T-helper 22 cell (primary cell): ENCODE measurements around the gene TBC1D21.

Source experiments
- DNase-seq: peaks from one replicate; pipeline ENCODE4 v3.0.0-alpha.2; 2020; ENCODE audit warnings: low read depth

The TBC1D21 gene

DNA sequence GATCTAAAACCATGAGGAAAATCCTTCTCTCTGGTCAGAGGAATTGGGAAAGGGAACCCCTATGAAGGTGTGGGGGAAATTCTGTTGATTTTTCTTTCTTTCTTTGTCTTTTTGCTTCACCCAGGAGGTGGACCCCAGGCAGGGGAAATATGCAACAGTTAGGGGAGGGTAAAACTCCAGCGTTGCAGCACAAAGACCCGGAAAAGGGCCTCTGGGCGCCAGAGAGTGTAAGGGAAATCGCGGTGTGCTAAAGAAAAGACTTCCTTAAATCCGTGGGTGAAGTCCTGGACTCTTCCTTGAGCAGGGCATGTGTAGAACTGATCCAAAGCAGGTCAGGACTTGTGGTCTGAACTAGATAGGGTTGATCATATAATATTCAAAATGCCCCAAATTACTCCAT lies 11.1 kb upstream of the TBC1D21 start:
- DNase-seq, result no peak

DNA sequence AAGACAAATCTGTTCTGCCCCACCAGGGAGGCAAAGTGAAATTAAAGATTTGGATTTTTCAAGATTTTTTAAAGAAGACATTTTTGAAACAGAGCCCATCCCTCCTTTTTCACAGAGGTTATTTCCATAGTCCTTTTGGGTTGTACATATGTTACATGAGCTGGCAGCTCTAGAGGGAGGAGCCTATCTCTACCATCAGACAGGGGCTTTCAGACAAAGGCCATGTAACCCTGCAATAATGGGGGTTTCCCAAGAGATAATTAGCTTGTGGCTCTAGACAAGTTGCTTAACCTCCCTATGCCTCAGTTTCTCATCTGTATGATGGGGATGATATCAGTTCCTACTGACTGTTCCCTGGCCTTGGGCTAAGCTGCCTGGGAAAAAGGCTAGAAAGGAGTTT lies 8.0 kb upstream of the TBC1D21 start:
- no peak for DNase-seq

DNA sequence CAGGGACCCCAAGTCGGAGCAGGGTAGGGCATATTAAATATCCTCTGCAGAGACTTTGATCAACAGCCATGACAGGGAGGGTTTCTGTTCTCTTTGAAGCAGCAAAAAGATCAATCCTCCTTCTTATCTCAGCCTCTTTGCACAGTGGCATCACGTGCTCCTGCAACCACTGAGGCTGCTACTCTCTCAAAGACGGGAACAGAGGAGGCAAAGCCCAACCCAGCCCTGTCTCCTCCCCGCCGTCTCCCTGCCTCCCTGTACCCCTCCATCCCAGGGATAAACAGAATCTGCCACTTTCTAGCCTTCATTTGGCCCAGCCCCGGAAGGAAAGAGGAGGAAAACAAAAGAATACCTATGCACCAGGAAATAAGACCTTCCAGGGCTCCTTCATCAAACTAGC lies 7.5 kb upstream of the TBC1D21 start:
- no peak for DNase-seq

DNA sequence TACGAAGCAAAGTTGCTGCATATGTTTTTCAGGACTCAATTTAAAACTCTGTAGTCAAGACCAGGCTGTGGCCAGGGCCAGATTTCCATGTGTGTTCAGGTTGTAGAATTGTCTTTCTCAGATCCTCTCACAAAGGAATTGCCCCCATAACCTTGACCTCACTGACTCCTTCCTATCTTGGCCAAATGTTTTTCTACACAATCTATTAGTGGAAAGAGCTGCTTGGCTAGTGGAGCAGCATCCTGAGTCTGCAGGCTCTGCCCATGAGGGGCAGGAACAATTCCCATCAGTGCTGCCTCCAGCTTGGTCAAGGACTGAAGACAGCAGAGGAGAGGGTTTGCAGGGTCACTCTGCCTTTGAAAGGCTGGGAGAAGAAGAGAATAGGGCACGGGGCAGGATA lies 6.9 kb upstream of the TBC1D21 start:
- no peak for DNase-seq

DNA sequence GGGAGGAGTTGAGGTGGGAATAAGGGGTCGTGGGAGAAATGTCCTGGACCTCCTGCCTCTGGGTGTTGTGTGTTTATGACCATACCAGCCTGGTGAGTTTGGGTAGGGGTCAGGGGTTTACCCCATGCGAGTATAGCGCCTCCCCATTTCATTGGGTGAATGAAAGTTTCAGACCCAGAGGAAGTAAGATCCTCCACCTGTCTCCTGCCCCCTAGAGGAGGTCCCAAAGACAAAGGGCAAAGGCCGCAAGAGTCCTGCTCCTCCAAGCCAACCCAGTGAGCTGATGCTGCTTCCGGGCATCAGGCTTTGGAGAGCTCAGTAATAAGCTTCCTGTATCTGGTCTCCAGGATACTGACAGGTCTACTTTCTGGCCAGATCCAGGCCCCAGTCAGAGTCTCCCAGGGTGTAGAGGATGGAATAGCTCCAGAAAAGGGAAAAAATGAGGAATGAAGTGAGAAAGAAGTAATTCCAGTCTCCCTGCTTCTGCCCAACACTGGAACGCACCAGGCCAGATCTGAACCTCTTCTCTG lies 6.4 kb upstream of the TBC1D21 start:
- DNase-seq, result no peak

DNA sequence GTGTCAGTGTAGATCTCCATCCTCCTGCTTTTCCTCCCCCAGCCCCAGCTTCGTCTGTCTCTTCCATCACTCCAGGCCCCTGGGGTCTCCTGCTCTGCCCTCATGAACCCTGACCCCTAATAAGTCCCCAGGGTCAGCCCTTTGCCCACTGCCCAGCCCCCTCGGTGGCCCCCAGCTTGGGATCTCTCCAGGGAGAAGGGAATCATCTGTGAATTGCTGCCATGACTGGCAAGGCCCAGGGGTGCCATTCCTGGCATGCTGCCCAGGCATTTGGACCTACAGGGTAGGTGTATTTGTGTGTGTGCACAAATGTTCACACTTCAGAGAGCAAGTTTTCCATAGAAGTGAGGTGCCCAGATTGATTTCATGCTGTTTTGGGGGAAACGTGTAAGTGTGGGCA lies 5.9 kb upstream of the TBC1D21 start:
- DNase-seq, result no peak

DNA sequence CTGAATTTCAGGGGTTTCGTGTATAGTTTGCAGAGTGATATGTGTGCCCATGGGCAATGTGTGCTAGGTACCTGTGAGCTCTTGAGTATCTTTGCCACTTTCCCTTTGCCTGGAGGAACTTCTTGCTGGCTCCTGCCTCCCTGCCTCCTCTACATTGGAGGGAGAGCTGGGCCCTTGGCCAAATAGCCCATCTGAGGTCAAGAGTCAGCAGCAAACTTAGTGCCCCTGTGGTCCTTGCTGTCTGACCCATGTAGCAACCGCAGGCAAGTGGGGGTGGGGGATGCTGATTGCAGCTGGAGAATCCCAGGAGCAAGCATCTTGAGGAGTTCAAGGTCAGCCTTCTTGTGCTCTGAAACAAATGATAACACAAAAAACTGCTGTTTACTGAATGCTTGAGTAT lies 5.4 kb upstream of the TBC1D21 start:
- DNase-seq, result no peak

DNA sequence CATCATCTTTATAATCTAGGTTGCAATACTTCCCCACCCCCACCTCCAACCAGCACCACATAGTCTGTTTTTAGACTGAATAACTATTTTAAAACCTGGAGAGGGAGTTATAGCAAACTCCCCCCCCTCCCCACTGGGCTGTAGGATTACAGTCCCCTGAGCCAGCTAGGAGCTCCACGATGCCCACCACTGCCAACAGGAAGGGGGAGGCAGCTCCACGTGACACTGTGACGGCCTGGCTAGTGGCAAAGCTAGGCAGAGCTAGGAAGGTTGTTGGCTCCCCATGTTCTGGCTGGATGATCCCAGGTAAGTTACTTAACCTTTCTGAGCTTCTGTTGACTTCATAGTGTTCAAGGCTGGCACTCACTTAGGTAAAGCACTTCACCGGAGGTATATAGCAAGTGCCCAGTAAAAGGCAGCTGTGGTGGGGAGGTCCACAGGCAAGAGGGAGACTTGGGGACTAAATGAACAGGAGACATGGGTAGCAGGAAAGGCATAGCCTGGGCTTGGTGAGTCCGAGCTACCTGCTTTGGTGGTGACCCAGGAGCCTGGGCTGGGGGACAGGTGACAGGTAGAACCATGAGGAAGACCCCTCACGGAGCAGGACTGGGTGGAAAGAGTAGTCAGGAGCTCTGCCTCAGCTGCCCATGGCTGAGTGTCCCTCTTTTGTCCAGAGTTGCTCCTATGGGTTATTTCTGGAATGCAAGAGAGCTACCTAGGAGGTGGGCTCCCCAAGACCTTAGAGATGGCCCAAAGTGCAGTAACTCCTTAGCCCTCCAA lies 4.0 kb upstream of the TBC1D21 start:
- DNase-seq, result no peak

DNA sequence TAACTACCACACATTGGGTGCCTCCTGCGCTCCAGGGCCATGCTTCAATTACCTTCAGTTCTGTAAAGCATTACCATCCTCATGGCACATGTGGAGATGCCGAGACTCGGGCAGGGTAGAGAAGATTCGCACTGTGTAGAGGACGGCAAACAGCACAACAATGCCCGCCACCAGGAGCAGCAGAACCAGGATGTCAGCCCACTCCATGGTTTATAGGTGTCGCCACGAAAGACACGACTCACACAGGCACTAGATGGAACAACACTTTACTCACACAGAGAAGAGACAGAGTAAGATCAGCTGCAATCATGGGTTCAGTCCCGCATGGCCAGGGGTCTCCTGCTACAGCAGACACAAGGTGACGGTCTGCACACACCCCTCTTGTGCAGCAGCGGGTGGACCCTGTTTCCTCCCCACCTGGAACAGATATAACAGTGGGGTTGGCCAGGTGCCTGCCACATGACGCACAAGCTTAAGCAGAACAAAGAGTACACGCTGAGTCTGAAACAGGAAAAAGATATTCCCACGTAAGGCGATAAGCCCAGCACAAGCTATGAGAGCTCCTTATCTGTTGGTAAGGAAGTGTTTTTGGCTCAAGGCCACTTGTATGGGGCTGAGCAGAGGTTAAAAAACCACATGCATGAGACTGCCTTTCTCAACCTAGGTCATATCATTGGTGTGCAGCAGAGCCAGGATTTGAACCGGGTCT lies 2.5 kb upstream of the TBC1D21 start:
- no peak for DNase-seq

DNA sequence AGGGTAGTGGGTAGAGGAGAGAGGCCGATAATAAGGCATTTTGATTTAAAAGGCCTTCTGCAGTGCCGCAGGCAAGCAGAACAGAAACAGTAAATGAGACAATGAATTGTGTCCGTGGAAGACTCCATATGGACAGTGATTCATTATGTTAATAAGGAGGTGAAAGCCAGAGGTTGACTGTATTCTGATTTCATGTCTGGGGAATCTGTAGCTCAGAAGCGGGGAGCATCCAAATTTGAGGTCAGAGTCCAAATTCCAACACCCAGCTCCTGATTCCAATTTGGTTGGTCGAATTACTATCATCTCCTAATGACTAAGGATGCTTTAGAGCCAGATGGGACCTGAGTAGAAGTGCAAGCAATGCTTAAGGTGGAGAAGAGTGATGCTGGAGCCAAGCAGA lies 1.0 kb upstream of the TBC1D21 start:
- no peak for DNase-seq

DNA sequence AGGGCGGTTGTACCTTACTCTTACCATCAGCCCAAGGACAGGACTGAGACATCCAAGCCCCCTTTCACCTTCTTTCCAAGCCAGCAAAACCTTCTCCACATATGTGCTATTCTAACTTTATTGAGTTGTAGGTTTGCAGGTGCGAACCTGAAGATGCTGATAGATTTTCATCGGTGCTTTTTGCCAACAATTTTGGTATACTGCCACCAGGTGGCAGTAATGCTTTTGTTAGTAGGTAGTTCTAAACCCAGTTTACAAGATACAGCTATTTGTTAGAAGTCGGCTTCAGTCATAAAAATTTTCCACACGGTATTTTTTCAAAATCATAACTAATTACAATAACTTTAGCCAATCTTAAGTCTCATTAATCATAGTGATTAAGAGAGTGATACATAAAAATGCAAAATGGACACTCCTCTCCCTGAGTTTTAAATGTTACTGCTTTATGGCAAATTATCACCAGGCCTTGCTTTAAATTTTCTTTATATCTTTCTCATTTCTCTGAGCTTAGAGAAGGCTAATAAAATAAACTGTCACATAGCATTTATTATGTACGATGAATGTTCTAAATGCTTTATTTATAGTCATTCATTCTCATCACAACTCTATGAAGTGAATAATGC lies 636 bp downstream of the TBC1D21 start:
- no peak for DNase-seq

DNA sequence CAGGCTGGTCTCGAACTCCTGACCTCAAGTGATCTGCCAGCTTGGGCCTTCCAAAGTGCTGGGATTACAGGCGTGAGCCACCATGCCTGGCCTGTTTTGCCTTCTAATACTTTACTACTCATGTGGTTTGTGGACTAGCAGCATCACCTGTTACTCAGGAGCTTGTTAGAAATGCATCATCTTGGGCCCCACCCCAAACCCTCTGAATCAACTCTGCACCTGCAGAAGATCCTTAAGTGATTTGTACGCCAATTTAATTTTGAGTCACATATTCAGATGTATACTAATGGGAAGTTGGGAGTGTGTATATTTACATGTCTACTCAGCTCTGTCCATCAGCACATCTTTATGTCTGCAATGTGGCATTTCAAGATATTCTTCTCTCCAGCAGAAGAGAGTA lies 6.1 kb downstream of the TBC1D21 start:
- DNase-seq, result no peak

DNA sequence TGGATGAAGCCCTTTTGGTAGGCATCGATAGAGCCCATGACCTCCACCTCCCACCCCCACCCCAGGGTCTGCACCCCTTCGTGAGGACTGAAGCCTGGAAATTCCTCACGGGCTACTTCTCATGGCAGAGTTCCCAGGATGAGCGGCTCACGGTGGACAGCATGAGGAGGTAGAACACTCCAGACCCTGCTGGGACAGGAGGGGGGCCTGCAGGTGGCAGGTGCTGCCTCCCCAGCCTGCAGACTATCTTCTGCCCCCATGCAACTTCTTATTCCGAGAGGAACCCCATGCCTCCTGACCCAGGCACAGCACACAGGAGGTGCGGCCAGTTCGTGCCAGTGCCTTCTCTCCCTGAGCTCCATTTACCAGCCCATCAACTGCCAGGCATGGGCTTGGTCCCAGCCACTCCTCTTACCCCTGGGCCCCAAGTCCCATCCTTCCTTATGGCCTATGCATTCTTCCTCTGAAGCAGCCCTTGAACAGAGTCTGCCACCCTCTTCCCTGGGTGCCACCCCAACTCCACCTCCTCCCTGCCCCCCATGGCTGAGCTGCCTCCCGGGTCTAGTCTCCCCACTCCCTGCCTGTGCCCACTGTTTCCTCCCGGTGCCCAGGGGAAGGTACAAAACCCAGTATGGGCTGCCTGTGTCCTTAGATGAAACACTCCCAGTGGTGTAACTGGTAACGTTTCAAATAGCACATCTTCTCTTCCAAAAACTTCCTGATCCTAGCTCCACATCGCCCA lies 8.4 kb downstream of the TBC1D21 start:
- DNase-seq, result no peak

DNA sequence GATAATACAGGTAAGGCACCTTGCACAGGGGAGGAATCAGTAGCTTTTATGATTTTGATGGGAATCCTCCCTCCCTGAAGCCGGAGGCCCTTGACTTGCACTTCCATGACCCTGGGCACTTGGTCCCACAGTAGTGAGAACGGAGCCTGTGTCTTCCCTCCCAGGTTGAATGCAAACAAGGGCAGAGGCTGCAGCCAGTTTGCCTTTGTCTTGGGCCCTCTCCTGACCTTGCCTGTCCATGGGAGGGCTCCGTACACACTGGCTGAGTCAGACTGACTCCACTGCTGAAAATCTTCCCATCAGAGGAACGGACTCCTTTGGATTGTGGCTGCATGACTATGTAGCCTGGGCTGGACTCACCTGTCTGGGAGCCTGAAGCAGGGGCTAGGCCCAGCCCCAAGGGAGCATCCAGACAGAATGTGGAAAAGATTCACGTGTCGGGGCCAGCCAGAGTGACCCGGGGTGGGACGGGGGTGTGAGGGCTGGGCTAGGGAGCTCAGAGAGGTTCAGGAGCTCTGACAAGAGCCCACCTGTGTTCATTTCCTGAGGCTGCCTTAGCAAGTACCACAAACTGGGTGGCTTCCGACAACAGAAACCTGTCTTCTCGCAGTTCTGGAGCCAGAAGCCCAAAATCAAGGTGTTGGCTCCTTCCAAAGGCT lies 9.5 kb downstream of the TBC1D21 start:
- no peak for DNase-seq

DNA sequence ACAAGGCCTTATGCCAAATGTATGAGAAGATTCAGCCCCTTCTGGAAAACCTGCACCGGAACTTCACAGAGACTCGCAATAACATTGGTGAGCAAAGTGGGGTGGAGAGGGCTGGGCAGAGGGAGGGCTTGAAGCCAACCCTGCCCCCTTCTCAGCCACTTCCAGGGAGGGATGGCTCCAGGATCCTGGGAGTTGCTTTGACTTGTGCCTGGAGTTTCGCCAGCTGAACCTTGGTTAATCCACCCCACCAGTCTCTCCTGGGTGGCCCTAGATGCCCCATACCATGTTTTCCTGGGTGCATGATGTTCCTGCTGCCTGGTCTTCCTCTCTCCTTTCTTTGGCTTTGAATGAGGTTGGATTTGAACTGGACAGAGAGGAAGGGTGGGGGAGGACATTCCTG lies 10.8 kb downstream of the TBC1D21 start:
- no peak for DNase-seq

DNA sequence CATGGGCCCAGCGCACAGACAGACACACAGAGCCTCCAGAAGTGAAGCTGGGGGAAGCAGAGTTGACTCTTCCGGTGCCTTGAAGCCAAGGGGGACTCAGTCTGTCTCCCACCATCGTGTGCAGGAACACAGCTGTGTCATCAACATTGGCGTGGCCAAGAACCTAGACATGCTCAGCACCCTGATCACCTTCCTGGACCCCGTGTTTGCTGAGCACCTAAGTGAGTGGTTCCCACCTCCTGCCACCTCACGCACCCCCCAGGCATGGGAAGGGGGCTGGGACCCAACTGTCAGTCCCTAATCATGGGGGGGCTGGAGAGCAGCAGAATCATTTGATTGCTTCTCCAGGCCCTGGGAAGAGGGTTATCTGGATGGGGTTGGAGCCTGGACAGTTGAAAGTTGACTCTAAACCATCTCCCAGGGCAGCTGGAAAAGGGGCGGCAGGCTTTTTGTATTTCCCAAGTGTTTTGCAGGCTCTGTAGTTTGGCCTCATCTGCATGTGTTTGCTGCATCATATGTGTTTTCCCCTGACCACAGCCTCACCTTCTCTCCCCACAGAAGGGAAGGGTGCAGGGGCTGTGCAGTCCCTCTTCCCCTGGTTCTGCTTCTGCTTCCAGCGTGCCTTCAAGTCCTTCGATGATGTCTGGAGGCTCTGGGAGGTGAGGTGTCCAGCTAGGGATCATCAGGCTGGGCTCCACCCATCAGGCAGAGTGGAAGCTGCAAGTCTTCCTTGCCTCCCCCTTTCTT lies 12.8 kb downstream of the TBC1D21 start:
- no peak for DNase-seq

DNA sequence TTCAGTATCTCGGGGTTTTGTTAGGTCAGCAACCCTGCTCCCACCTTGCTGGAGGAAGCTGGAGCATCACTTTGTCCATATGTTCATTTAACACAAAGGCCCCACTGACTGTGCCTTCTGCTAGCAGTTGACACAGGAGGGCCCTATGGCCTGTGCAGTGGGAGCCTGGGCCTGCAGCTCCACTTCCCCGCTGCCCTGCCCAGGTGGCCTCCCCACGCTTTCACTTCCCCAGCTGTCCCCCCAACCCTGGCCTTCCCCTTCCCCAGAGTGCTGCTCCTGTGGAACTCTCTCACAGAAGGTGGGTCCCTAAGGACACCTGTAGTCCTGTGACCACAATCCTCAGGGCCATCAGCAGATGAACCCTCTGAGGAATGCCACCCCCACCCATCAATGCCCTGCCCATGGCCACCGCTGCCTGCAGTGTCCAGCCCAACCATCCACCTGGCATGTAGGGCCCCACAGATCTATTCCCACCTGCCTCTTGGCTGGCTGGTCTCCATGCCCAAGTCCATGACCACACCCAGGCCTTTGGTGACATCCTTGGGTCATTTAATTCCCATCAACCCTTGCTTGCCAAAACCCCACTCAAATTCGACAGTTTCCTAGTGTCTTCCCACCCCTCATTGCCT lies 13.5 kb downstream of the TBC1D21 start:
- no peak for DNase-seq

DNA sequence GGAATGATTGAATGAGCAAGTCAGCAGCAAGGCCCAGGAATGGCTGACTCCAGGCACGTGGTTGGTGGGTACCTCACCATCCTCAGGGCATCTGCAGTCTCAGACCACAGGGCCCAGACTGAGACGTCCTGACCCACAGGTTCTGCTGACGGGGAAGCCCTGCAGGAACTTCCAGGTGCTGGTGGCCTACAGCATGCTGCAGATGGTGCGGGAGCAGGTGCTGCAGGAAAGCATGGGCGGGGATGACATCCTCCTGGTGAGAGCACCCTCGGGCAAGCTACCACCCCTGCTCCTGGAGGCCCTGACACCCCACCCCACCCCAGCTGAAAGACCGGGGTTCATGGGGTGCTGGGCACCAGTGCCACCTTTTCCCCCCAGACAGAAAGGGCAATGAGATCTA lies 14.1 kb downstream of the TBC1D21 start:
- no peak for DNase-seq

DNA sequence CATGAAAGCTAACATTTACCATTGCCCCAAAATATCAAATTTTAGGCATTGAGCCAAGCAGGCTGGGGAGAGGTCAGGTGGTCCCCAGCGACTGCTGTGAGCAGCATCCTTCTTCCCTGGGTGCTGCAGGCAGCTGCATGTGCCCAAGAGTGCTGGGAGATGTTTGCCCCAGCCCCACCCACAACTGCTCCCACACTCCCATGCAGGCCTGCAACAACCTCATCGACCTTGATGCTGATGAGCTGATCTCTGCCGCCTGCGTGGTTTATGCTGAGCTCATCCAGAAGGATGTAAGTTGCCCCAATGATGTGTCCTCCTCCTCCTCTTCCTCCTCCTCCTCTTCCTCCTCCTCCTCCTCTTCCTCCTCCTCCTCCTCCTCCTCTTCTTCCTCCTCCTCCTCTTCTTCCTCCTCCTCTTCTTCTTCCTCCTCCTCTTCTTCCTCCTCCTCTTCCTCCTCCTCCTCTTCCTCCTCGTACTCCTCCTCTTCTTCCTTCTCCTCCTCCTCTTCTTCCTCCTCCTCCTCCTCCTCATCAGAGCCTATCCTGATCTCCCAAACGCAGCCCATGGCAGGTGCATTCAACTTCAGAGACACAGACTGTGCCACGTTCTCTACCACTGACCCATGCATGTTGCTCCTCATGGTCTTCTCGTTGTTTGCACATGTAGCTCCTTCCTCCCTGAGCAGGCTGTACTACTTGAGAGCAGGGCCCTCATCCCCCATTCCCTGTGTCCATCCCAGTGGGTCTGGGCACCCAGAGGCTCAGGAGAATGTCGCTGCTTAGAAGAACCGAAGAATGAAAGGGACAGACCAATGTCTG lies 15.1 kb downstream of the TBC1D21 start:
- no peak for DNase-seq
